Heart left ventricle (tissue), 13 donors: Measurements from ENCODE around the gene FOXL1.

ENCODE experiments used
- POLR2A ChIP-seq, 2 donors: fragments of 450-650 bp; IDR thresholded peaks; one replicate each; pipeline ENCODE4 v1.6.1; 2017; ENCODE audit warnings: antibody characterized with exemption in 2 of 2, mild to moderate bottlenecking in 2 of 2, moderate library complexity in 2 of 2
- TF ChIP-seq, protein P1 (sequence below), 12 donors: fragments of 200-600 bp; sonication (generic) in 4 of 12; IDR thresholded peaks; one replicate each; pipeline versions ENCODE4 v1.5.0 to v1.8.0; 2018 to 2022; ENCODE audit warnings: antibody characterized with exemption in 12 of 12, mild to moderate bottlenecking in 5 of 12
- donor health status: ischemic (EF 13 %, LVEDD 7.1; RV severe dilation, severe dysfunction).
- donor health status: DM: no; HTN: yes; CAD: no.
- donor health status: DM: no; HTN: no; CAD: no.
- donor health status: ischemic (EF 25% LVEDD 6.9; RV normal size, moderate dysfunction).
- donor health status: ischemic (EF 25% LVEDD 5.7; RV mildly dilated, moderate dysfunction).
- donor health status: ischemic (EF 35%, LVEDD 5.7; RV mildly dilated, moderate dysfunction).
- donor health status: nonischemic (EF 11% LVEDD 7.7; RV severe dilation, severe dysfunction).
- donor health status: DM: yes; HTN: yes; CAD: no.
- donor health status: PGD.
- donor health status: ischemic (EF 29% LVEDD 5.4; RV normal size, mild dysfunction).
- donor health status: nonischemic (EF 23%, LVEDD 6.1; RV moderate dilation, normal function).

DNA sequence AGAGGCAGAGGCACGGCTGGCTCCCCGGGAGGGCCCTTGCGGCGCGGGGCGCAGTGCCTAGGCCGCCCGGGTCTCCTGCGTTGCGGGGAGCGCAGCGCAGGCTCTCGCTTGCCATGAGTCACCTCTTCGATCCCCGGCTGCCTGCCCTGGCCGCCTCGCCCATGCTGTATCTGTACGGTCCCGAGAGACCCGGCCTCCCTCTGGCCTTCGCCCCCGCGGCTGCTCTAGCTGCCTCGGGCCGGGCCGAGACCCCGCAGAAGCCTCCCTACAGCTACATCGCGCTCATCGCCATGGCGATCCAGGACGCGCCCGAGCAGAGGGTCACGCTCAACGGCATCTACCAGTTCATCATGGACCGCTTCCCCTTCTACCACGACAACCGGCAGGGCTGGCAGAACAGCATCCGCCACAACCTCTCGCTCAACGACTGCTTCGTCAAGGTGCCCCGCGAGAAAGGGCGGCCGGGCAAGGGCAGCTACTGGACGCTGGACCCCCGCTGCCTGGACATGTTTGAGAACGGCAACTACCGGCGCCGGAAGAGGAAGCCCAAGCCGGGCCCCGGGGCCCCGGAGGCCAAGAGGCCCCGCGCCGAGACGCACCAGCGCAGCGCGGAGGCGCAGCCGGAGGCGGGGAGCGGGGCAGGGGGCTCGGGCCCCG lies 390 bp downstream of the FOXL1 start:
- TF ChIP-seq POLR2A (IDR thresholded peaks at IDR 0.05), result no peak
- TF ChIP-seq, protein P1, sequence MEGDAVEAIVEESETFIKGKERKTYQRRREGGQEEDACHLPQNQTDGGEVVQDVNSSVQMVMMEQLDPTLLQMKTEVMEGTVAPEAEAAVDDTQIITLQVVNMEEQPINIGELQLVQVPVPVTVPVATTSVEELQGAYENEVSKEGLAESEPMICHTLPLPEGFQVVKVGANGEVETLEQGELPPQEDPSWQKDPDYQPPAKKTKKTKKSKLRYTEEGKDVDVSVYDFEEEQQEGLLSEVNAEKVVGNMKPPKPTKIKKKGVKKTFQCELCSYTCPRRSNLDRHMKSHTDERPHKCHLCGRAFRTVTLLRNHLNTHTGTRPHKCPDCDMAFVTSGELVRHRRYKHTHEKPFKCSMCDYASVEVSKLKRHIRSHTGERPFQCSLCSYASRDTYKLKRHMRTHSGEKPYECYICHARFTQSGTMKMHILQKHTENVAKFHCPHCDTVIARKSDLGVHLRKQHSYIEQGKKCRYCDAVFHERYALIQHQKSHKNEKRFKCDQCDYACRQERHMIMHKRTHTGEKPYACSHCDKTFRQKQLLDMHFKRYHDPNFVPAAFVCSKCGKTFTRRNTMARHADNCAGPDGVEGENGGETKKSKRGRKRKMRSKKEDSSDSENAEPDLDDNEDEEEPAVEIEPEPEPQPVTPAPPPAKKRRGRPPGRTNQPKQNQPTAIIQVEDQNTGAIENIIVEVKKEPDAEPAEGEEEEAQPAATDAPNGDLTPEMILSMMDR (IDR thresholded peaks at IDR 0.05), result no peak
